DOHH2 (cell line): ENCODE data around the gene CMIP.

Experiments
- H3F3A ChIP-seq: fragments of 200-600 bp; sonication (generic), shearing (Covaris generic); 2 replicates; pipeline ENCODE4 v1.6.0; 2016; ENCODE audit warnings: antibody characterized with exemption, mild to moderate bottlenecking; ENCODE audit not compliant: control insufficient read depth, insufficient read depth
- H3K27ac ChIP-seq: fragments of 200-600 bp; sonication (generic); 2 replicates; pipeline ENCODE4 v1.5.1; 2014; ENCODE audit warnings: low read depth, mild to moderate bottlenecking, low read length, moderate library complexity
- H3K27me3 ChIP-seq: fragments of 200-600 bp; sonication (generic); 2 replicates; pipeline ENCODE4 v1.6.1; 2014; ENCODE audit warnings: mild to moderate bottlenecking, low read length, mixed read lengths; ENCODE audit not compliant: control insufficient read depth
- H3K36me3 ChIP-seq: fragments of 200-600 bp; sonication (generic); 2 replicates; pipeline ENCODE4 v1.6.1; 2014; ENCODE audit warnings: mild to moderate bottlenecking, low read length, moderate library complexity, mixed read lengths; ENCODE audit not compliant: control insufficient read depth
- H3K4me1 ChIP-seq: fragments of 200-600 bp; sonication (generic); 2 replicates; pipeline ENCODE4 v1.6.1; 2014; ENCODE audit warnings: mild to moderate bottlenecking, low read length, mixed read lengths; ENCODE audit not compliant: control insufficient read depth
- H3K4me2 ChIP-seq: fragments of 200-600 bp; sonication (generic); 2 replicates; pipeline ENCODE4 v1.6.0; 2014; ENCODE audit warnings: mild to moderate bottlenecking, low read length, moderate library complexity
- H3K4me3 ChIP-seq: fragments of 200-600 bp; sonication (generic); 2 replicates; pipeline ENCODE4 v1.5.1; 2014; ENCODE audit warnings: mild to moderate bottlenecking, low read length, mixed read lengths
- H3K79me2 ChIP-seq: fragments of 200-600 bp; sonication (generic); 2 replicates; pipeline ENCODE4 v1.6.1; 2014; ENCODE audit warnings: mild to moderate bottlenecking, low read length, mixed read lengths; ENCODE audit not compliant: control insufficient read depth
- H3K9me2 ChIP-seq: fragments of 200-600 bp; sonication (generic); replicated peaks from 2 replicates; pipeline ENCODE4 v1.6.1; 2014; ENCODE audit warnings: mild to moderate bottlenecking, low read length, mixed read lengths; ENCODE audit not compliant: control insufficient read depth
- H3K9me3 ChIP-seq: fragments of 200-600 bp; sonication (generic); 2 replicates; pipeline ENCODE4 v1.6.1; 2014; ENCODE audit warnings: antibody characterized with exemption, low read length, mixed read lengths; ENCODE audit not compliant: control insufficient read depth, insufficient read depth
- H4K20me1 ChIP-seq: fragments of 200-600 bp; sonication (generic); 2 replicates; pipeline ENCODE4 v1.6.0; 2014; ENCODE audit warnings: low read depth, mild to moderate bottlenecking, antibody characterized with exemption, low read length, moderate library complexity; ENCODE audit not compliant: control insufficient read depth, insufficient read depth
- CTCF ChIP-seq: fragments of 200-600 bp; sonication (generic); IDR thresholded peaks from one replicate; pipeline ENCODE4 v1.5.1; 2014; ENCODE audit warnings: antibody characterized with exemption, mild to moderate bottlenecking, low read depth, low read length; ENCODE audit not compliant: poor library complexity, severe bottlenecking
- EZH2phosphoT487 ChIP-seq: fragments of 200-600 bp; sonication (generic); IDR thresholded peaks from 2 replicates; pipeline ENCODE4 v1.6.1; 2017; ENCODE audit warnings: borderline replicate concordance, mild to moderate bottlenecking, antibody characterized with exemption, low read length, moderate library complexity, mixed read lengths

The CMIP gene

DNA sequence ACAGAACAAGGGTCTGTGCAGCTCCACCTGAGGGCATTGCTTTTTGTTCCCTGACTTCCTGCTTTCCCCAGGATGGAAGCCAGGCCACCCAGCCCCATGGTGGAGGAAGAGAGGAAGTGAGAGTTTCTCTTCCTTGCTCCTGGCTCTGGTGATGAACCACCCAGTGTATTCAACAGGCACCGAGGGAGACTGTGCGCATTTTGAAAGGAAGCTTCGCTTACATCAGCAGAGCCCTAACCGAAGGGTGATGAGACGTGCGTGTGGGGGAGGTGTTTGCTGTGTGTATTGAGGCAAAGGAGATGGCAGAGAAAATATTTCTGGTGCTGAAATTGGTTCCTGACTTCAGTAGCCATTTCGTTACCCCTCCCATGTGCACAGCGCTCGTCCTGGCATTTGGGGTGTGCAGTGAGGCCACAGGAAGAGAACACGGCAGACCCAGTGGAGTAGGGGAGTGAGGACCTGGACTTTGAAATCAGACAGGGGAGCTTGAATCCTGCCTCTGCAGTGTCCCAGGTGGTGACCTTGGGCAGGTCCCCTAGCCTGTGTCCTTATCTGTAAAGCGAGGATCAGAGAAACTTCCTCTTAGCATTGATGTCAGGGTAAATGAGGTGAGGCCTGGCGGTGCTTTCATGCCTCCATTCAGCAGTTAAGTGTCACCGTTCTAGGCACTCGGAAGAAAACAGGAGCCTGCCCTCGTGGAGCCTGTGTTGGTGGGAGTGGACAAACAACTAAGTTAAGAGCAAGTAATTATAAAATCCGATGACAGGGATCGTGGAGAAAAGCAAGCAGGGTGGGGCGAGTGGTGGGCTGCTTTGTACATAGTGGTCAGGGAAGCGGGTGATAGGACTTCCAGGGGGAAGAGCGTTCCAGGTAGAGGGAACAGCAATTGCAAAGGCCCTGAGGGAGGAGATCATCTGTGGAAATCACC is 7.4 kb downstream of the CMIP start:
- Histone ChIP-seq H3F3A (no peaks in the 10 kb centered on the region), H3K9me2 (no peaks in the 10 kb centered on the region), H3K27ac (no peak overlapping the region), H3K36me3 (peaks cover 4% of the 10 kb centered on the region; the same call in 1 of the 2 replicates), H3K4me1 (peaks cover 5% of the 10 kb centered on the region), H3K4me3 (no peak overlapping the region), H3K79me2 (peaks cover 96% of the 10 kb centered on the region), H3K9me3 (no peaks in the 10 kb centered on the region), H3K4me2 (no peak overlapping the region), H4K20me1 (peaks cover 25% of the 10 kb centered on the region), H3K27me3 (no peaks in the 10 kb centered on the region)
- TF ChIP-seq EZH2phosphoT487, result no peak
- TF ChIP-seq CTCF, result no peak

GRCh38 chr16:81453091-81453728 is 8.6 kb downstream of the CMIP start:
- TF ChIP-seq EZH2phosphoT487 (no peak), CTCF (no peak)
- H3K4me1 ChIP-seq, result peaks cover 3% of the 10 kb centered on the region; the same call in 1 of the 2 replicates
- H3K27ac ChIP-seq, result no peak overlapping the region
- peaks cover 85% of the 10 kb centered on the region for H3K79me2 ChIP-seq
- no peaks in the 10 kb centered on the region for H3F3A ChIP-seq
- no peaks in the 10 kb centered on the region for H3K36me3 ChIP-seq
- no peaks in the 10 kb centered on the region for H3K9me2 ChIP-seq
- H3K27me3 ChIP-seq, result no peaks in the 10 kb centered on the region
- H3K4me3 ChIP-seq, result no peak overlapping the region
- peaks cover 22% of the 10 kb centered on the region for H4K20me1 ChIP-seq
- H3K4me2 ChIP-seq, result no peak overlapping the region
- no peaks in the 10 kb centered on the region for H3K9me3 ChIP-seq

- Histone ChIP-seq H3K9me3 (no peaks in the 10 kb centered on the region), H3K4me2 (no peak overlapping the region), H3K9me2 (no peaks in the 10 kb centered on the region), H3K4me3 (no peak overlapping the region), H3F3A (no peaks in the 10 kb centered on the region), H3K36me3 (no peaks in the 10 kb centered on the region), H3K79me2 (peaks cover 84% of the 10 kb centered on the region), H3K4me1 (peaks cover 3% of the 10 kb centered on the region; the same call in 1 of the 2 replicates), H3K27ac (no peak overlapping the region), H4K20me1 (peaks cover 22% of the 10 kb centered on the region), H3K27me3 (no peaks in the 10 kb centered on the region)
- no peak for TF ChIP-seq CTCF
- no peak for TF ChIP-seq EZH2phosphoT487
Observed at GRCh38 chr16:81454044-81454443, 9.4 kb downstream of the CMIP start.
